ENCODE data around the gene XNDC1N.
"Not testable (repeated sequence)": the region's sequence is repeated elsewhere in the genome, so short reads cannot be mapped to it uniquely, and the experiment has no call there.

DNA sequence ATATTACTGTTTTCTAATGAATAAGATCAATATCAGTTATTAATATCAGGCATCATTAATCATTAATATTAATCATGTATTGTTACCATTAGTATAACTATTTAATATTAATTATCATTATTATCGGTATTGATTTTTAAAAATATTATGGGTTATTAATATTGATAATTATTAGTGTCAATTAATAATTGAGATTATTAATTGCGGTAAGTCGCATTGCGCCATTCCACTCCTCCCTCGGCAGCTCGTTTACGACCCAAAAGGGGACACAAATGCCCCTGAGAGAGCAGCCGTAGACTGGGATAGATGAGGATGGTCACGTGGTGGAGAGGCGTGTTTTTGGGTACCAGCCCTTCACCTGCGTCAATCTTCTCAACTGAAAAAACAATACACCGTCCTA, 42.6 kb downstream of the XNDC1N start:
- TF ChIP-seq, protein P1, sequence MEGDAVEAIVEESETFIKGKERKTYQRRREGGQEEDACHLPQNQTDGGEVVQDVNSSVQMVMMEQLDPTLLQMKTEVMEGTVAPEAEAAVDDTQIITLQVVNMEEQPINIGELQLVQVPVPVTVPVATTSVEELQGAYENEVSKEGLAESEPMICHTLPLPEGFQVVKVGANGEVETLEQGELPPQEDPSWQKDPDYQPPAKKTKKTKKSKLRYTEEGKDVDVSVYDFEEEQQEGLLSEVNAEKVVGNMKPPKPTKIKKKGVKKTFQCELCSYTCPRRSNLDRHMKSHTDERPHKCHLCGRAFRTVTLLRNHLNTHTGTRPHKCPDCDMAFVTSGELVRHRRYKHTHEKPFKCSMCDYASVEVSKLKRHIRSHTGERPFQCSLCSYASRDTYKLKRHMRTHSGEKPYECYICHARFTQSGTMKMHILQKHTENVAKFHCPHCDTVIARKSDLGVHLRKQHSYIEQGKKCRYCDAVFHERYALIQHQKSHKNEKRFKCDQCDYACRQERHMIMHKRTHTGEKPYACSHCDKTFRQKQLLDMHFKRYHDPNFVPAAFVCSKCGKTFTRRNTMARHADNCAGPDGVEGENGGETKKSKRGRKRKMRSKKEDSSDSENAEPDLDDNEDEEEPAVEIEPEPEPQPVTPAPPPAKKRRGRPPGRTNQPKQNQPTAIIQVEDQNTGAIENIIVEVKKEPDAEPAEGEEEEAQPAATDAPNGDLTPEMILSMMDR (IDR thresholded peaks at IDR 0.05; ENCODE audit: poor library complexity, severe bottlenecking) = not testable (repeated sequence)
- TF ChIP-seq, protein P2, sequence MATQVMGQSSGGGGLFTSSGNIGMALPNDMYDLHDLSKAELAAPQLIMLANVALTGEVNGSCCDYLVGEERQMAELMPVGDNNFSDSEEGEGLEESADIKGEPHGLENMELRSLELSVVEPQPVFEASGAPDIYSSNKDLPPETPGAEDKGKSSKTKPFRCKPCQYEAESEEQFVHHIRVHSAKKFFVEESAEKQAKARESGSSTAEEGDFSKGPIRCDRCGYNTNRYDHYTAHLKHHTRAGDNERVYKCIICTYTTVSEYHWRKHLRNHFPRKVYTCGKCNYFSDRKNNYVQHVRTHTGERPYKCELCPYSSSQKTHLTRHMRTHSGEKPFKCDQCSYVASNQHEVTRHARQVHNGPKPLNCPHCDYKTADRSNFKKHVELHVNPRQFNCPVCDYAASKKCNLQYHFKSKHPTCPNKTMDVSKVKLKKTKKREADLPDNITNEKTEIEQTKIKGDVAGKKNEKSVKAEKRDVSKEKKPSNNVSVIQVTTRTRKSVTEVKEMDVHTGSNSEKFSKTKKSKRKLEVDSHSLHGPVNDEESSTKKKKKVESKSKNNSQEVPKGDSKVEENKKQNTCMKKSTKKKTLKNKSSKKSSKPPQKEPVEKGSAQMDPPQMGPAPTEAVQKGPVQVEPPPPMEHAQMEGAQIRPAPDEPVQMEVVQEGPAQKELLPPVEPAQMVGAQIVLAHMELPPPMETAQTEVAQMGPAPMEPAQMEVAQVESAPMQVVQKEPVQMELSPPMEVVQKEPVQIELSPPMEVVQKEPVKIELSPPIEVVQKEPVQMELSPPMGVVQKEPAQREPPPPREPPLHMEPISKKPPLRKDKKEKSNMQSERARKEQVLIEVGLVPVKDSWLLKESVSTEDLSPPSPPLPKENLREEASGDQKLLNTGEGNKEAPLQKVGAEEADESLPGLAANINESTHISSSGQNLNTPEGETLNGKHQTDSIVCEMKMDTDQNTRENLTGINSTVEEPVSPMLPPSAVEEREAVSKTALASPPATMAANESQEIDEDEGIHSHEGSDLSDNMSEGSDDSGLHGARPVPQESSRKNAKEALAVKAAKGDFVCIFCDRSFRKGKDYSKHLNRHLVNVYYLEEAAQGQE (IDR thresholded peaks at IDR 0.05; ENCODE audit: borderline replicate concordance) = not testable (repeated sequence)
